IPS-11a (cell line): ENCODE results near the gene FREM1.

Source experiments
- H3K4me3 ChIP-seq: one replicate; pipeline ENCODE4 v1.5.1; 2013; ENCODE audit warnings: low read depth, low read length, control low read depth

FREM1 gene

GRCh38 chr9:14829204-14829603 lies 81.0 kb downstream of the FREM1 start:
- no peak overlapping the region for H3K4me3 ChIP-seq

GRCh38 chr9:14827805-14828204 lies 82.4 kb downstream of the FREM1 start:
- H3K4me3 ChIP-seq: no peak overlapping the region

- H3K4me3 ChIP-seq: no peak overlapping the region
Measured at GRCh38 chr9:14824481-14824880, 85.7 kb downstream of the FREM1 start.

GRCh38 chr9:14823800-14824199 lies 86.4 kb downstream of the FREM1 start:
- H3K4me3 ChIP-seq: no peak overlapping the region

- H3K4me3 ChIP-seq: no peak overlapping the region
Measured at GRCh38 chr9:14822666-14823065, 87.6 kb downstream of the FREM1 start.

- H3K4me3 ChIP-seq: no peak overlapping the region
Measured at GRCh38 chr9:14819183-14819582, 91.0 kb downstream of the FREM1 start.

GRCh38 chr9:14814249-14814628 lies 96.0 kb downstream of the FREM1 start:
- no peak overlapping the region for H3K4me3 ChIP-seq

GRCh38 chr9:14813336-14814248 lies 96.6 kb downstream of the FREM1 start:
- H3K4me3 ChIP-seq: no peak overlapping the region

GRCh38 chr9:14812806-14813205 lies 97.4 kb downstream of the FREM1 start:
- no peak overlapping the region for H3K4me3 ChIP-seq

- H3K4me3 ChIP-seq: no peak overlapping the region
Measured at GRCh38 chr9:14811844-14812243, 98.4 kb downstream of the FREM1 start.

GRCh38 chr9:14806941-14807520 lies 103.2 kb downstream of the FREM1 start:
- no peak overlapping the region for H3K4me3 ChIP-seq

- no peak overlapping the region for H3K4me3 ChIP-seq
Measured at GRCh38 chr9:14799030-14799429, 111.2 kb downstream of the FREM1 start.

GRCh38 chr9:14797435-14797834 lies 112.8 kb downstream of the FREM1 start:
- no peak overlapping the region for H3K4me3 ChIP-seq

- H3K4me3 ChIP-seq: no peak overlapping the region
Measured at GRCh38 chr9:14793389-14793788, 116.8 kb downstream of the FREM1 start.

- H3K4me3 ChIP-seq: no peak overlapping the region
Measured at GRCh38 chr9:14790628-14791027, 119.6 kb downstream of the FREM1 start.

- H3K4me3 ChIP-seq: no peak overlapping the region
Measured at GRCh38 chr9:14788846-14789245, 121.4 kb downstream of the FREM1 start.

- H3K4me3 ChIP-seq: no peak overlapping the region
Measured at GRCh38 chr9:14783358-14783757, 126.9 kb downstream of the FREM1 start.

GRCh38 chr9:14782286-14783051 lies 127.8 kb downstream of the FREM1 start:
- no peak overlapping the region for H3K4me3 ChIP-seq

GRCh38 chr9:14780693-14781092 lies 129.5 kb downstream of the FREM1 start:
- H3K4me3 ChIP-seq: no peak overlapping the region

- H3K4me3 ChIP-seq: no peak overlapping the region
Measured at GRCh38 chr9:14780251-14780650, 130.0 kb downstream of the FREM1 start.

- H3K4me3 ChIP-seq: no peak overlapping the region
Measured at GRCh38 chr9:14779566-14780022, 130.6 kb downstream of the FREM1 start.

GRCh38 chr9:14778565-14778964 lies 131.7 kb downstream of the FREM1 start:
- no peak overlapping the region for H3K4me3 ChIP-seq
